Sigmoid colon (tissue), 7 donors: ENCODE results near the gene PDE7B. TPM values are rescaled to one million over a fixed set of nuclear protein-coding genes. Genes with fewer than 3 reads are reported as not detected.

Source experiments
- DNase-seq: peaks from one replicate; pipeline ENCODE4 v3.0.0-alpha.2; 2019
- H3K27ac ChIP-seq, 4 donors: fragments of 200-600 bp; sonication (generic); one replicate each; pipeline ENCODE4 v1.5.1; 2016 to 2019; ENCODE audit warnings: mild to moderate bottlenecking in 1 of 4
- H3K27me3 ChIP-seq, 3 donors: fragments of 200-600 bp; sonication (generic); one replicate each; pipeline ENCODE4 v1.5.1; 2019; ENCODE audit warnings: mild to moderate bottlenecking in 1 of 3
- H3K36me3 ChIP-seq, 4 donors: fragments of 200-600 bp; sonication (generic); one replicate each; pipeline ENCODE4 v1.5.1; 2016 to 2019
- H3K4me1 ChIP-seq, 4 donors: fragments of 200-600 bp; sonication (generic); one replicate each; pipeline ENCODE4 v1.5.1; 2017 to 2019
- H3K4me3 ChIP-seq, 4 donors: fragments of 200-600 bp; sonication (generic); one replicate each; pipeline ENCODE4 v1.5.1; 2017 to 2019; ENCODE audit warnings: mild to moderate bottlenecking in 2 of 4, moderate library complexity in 1 of 4
- H3K9me3 ChIP-seq, 4 donors: fragments of 200-600 bp in 3 of 4; sonication (generic) in 3 of 4; one replicate each; pipeline versions ENCODE4 v1.5.1 to v1.6.1; 2013 to 2019
- CTCF ChIP-seq, 4 experiments: fragments of 450-650 bp in 3 of 4; fragments of 200-600 bp in 1 of 4; IDR thresholded peaks; one replicate each; pipeline ENCODE4 v1.5.1; 2016 to 2019; ENCODE audit warnings: antibody characterized with exemption in 4 of 4, mild to moderate bottlenecking in 3 of 4, moderate library complexity in 2 of 4
- EP300 ChIP-seq, 4 donors: sonication (generic); formaldehyde crosslinking; IDR thresholded peaks; one replicate each; pipeline ENCODE4 v1.6.1; 2017; ENCODE audit warnings: antibody characterized with exemption in 4 of 4
- POLR2A ChIP-seq, 2 donors: fragments of 450-650 bp; IDR thresholded peaks; one replicate each; pipeline ENCODE4 v1.6.1; 2016; ENCODE audit warnings: antibody characterized with exemption in 2 of 2, mild to moderate bottlenecking in 2 of 2, moderate library complexity in 2 of 2
- POLR2AphosphoS5 ChIP-seq, 4 donors: sonication (generic); formaldehyde crosslinking; IDR thresholded peaks; one replicate each; pipeline ENCODE4 v1.6.1; 2017; ENCODE audit warnings: antibody characterized with exemption in 4 of 4
- WGBS, 2 donors: extraction: QIAGEN DNeasy Blood & Tissue Kit; methylation state at CpG; one replicate each; pipeline ENCODE4 v1.1.7; 2013; 5-methylcytosine and 5-hydroxymethylcytosine counted together
- intact Hi-C: fragments of 100-400 bp; cut with DNase I; formaldehyde crosslinking; loops from one replicate; pipeline ENCODE4 v1.15.1; 2023
- polyA plus RNA-seq, 3 donors: library from polyadenylated mRNA; stranded (reverse); fragments of 200-250 nt; gene quantifications; one replicate each; pipeline ENCODE4 v1.2.3, GENCODE V29; 2013
- total RNA-seq, 4 donors: library from RNA; depleted of rRNA; stranded (reverse); fragments of >200 nt; gene quantifications; one replicate each; pipeline ENCODE4 v1.1.0, GENCODE V29; 2016
- donor health status: healthy with polysubstance abuse.
- donor health status: Bipolar disorder and iron deficiency.
- donor health status: healthy.

The PDE7B gene
- total and polyA plus RNA-seq, 7 donors: 1.1 to 10.3 (median 6.3) TPM

GRCh38 chr6:136117081-136117480 is 265.6 kb downstream of the PDE7B start:
- Histone ChIP-seq H3K27me3 (peaks cover 0 to 7% (median 0%) of the 10 kb centered on the region in 3 donors), H3K36me3 (no peaks in the 10 kb centered on the region), H3K4me1 (peaks cover 0 to 6% (median 0%) of the 10 kb centered on the region in 4 donors), H3K9me3 (no peaks in the 10 kb centered on the region), H3K4me3 (no peak overlapping the region), H3K27ac (no peak overlapping the region)
- intact Hi-C loops: no loop called here
- no peak for DNase-seq
- no peak for TF ChIP-seq POLR2A (IDR thresholded peaks at IDR 0.05)
- TF ChIP-seq CTCF (IDR thresholded peaks at IDR 0.05): no peak
- TF ChIP-seq EP300 (IDR thresholded peaks at IDR 0.05): no peak
- TF ChIP-seq POLR2AphosphoS5 (IDR thresholded peaks at IDR 0.05): no peak
- 64 to 78% methylated on average over 2 of the region's 2 CpGs for WGBS, 2 donors

- 79 to 86% methylated on average over 6 of the region's 6 CpGs for WGBS, 2 donors
- peak overlapping the region in 1 of 4 donors; percentile 4 for H3K27ac ChIP-seq
- DNase-seq: no peak
These were observed 267.3 kb downstream of the PDE7B start for GRCh38 chr6:136118787-136119186.

GRCh38 chr6:136123468-136123867 is 272.0 kb downstream of the PDE7B start:
- no peak overlapping the region for H3K4me3 ChIP-seq
- intact Hi-C loops: no loop called here
- no peak for DNase-seq
- 59 to 63% methylated on average over 1 of the region's 1 CpG for WGBS, 2 donors
- no peaks in the 10 kb centered on the region for H3K4me1 ChIP-seq
- no peak for TF ChIP-seq CTCF (IDR thresholded peaks at IDR 0.05)
- TF ChIP-seq POLR2AphosphoS5 (IDR thresholded peaks at IDR 0.05): no peak
- TF ChIP-seq POLR2A (IDR thresholded peaks at IDR 0.05): no peak
- no peak for TF ChIP-seq EP300 (IDR thresholded peaks at IDR 0.05)
- no peaks in the 10 kb centered on the region for H3K36me3 ChIP-seq
- no peaks in the 10 kb centered on the region for H3K9me3 ChIP-seq
- no peak overlapping the region for H3K27ac ChIP-seq
- H3K27me3 ChIP-seq: no peaks in the 10 kb centered on the region

More at GRCh38 chr6:136118787-136119186, 267.3 kb downstream of the PDE7B start:
- Histone ChIP-seq H3K36me3 (no peaks in the 10 kb centered on the region), H3K4me1 (peaks cover 0 to 2% (median 0%) of the 10 kb centered on the region in 4 donors), H3K27me3 (peaks cover 0 to 7% (median 0%) of the 10 kb centered on the region in 3 donors), H3K9me3 (no peaks in the 10 kb centered on the region), H3K4me3 (no peak overlapping the region)
- intact Hi-C loops: no loop called here
- TF ChIP-seq CTCF (IDR thresholded peaks at IDR 0.05) (no peak), POLR2A (IDR thresholded peaks at IDR 0.05) (no peak), EP300 (IDR thresholded peaks at IDR 0.05) (no peak), POLR2AphosphoS5 (IDR thresholded peaks at IDR 0.05) (no peak)

GRCh38 chr6:136125585-136125984 is 274.1 kb downstream of the PDE7B start:
- 44 to 73% methylated on average over 2 of the region's 2 CpGs for WGBS, 2 donors
- Histone ChIP-seq H3K36me3 (no peaks in the 10 kb centered on the region), H3K27ac (no peak overlapping the region), H3K27me3 (no peaks in the 10 kb centered on the region), H3K4me3 (no peak overlapping the region), H3K9me3 (no peaks in the 10 kb centered on the region), H3K4me1 (no peaks in the 10 kb centered on the region)
- no peak for TF ChIP-seq POLR2A (IDR thresholded peaks at IDR 0.05)
- no peak for TF ChIP-seq EP300 (IDR thresholded peaks at IDR 0.05)
- TF ChIP-seq CTCF (IDR thresholded peaks at IDR 0.05): no peak
- TF ChIP-seq POLR2AphosphoS5 (IDR thresholded peaks at IDR 0.05): no peak
- DNase-seq: no peak
- intact Hi-C loops: no loop called here

GRCh38 chr6:136127873-136128272 is 276.4 kb downstream of the PDE7B start:
- intact Hi-C loops: no loop called here
- H3K9me3 ChIP-seq: no peaks in the 10 kb centered on the region
- no peaks in the 10 kb centered on the region for H3K4me1 ChIP-seq
- no peaks in the 10 kb centered on the region for H3K27me3 ChIP-seq
- no peak for DNase-seq
- 49 to 52% methylated on average over 2 of the region's 2 CpGs for WGBS, 2 donors
- no peaks in the 10 kb centered on the region for H3K36me3 ChIP-seq
- no peak overlapping the region for H3K4me3 ChIP-seq
- no peak overlapping the region for H3K27ac ChIP-seq
- TF ChIP-seq EP300 (IDR thresholded peaks at IDR 0.05) (no peak), POLR2A (IDR thresholded peaks at IDR 0.05) (no peak), CTCF (IDR thresholded peaks at IDR 0.05) (no peak), POLR2AphosphoS5 (IDR thresholded peaks at IDR 0.05) (no peak)
